Erythroblast (primary cell): ENCODE measurements around the gene PRRX2.

ENCODE experiments used
- GATA1 ChIP-seq: IDR thresholded peaks from 2 replicates; pipeline ENCODE4 v1.6.1; 2011; ENCODE audit warnings: low read depth, mild to moderate bottlenecking, control low read depth, low read length, moderate library complexity
- POLR2A ChIP-seq: IDR thresholded peaks from 2 replicates; pipeline ENCODE4 v1.6.1; 2011; ENCODE audit warnings: mild to moderate bottlenecking, low read length

- no peak for TF ChIP-seq POLR2A
- TF ChIP-seq GATA1 = no peak
These were observed 19.2 kb upstream of the PRRX2 start for GRCh38 chr9:129646252-129646651.
